ENCODE results near the gene CLCN1.

Gene CLCN1

GRCh38 chr7:143369678-143370651 is 54.1 kb downstream of the CLCN1 start:
- no peak for DNase-seq

GRCh38 chr7:143372070-143372469 is 56.2 kb downstream of the CLCN1 start:
- DNase-seq = peak; percentile 42

GRCh38 chr7:143373255-143373794 is 57.4 kb downstream of the CLCN1 start:
- no peak for DNase-seq

GRCh38 chr7:143374561-143374960 is 58.6 kb downstream of the CLCN1 start:
- no peak for DNase-seq

- peak; percentile 38 for DNase-seq
Observed at GRCh38 chr7:143375298-143376034, 59.6 kb downstream of the CLCN1 start.

GRCh38 chr7:143376396-143376795 is 60.5 kb downstream of the CLCN1 start:
- no peak for DNase-seq

- DNase-seq = no peak
Observed at GRCh38 chr7:143379611-143380259, 63.8 kb downstream of the CLCN1 start.

GRCh38 chr7:143380260-143380645 is 64.3 kb downstream of the CLCN1 start:
- DNase-seq = peak; percentile 79

GRCh38 chr7:143380646-143381426 is 64.9 kb downstream of the CLCN1 start, which contains the start of gene ZYX:
Gene ZYX, plus strand, starts transcription at chr7:143381345. Its CDS starts 227 bp downstream, at chr7:143381572.
- peak; percentile 84 for DNase-seq

GRCh38 chr7:143381427-143382125 is 65.7 kb downstream of the CLCN1 start:
- no peak for DNase-seq

GRCh38 chr7:143382126-143382790 is 66.3 kb downstream of the CLCN1 start:
- DNase-seq = no peak

GRCh38 chr7:143382791-143383641 is 67.1 kb downstream of the CLCN1 start:
- no peak for DNase-seq

- no peak for DNase-seq
Observed at GRCh38 chr7:143383642-143383957, 67.7 kb downstream of the CLCN1 start.

GRCh38 chr7:143384148-143384547 is 68.2 kb downstream of the CLCN1 start:
- no peak for DNase-seq

GRCh38 chr7:143384661-143385631 is 69.0 kb downstream of the CLCN1 start:
- no peak for DNase-seq

- DNase-seq = no peak
Observed at GRCh38 chr7:143385891-143386781, 70.2 kb downstream of the CLCN1 start.

GRCh38 chr7:143387156-143387975 is 71.5 kb downstream of the CLCN1 start:
- DNase-seq = no peak

All from effector CD4-positive, alpha-beta T cell (primary cell).